UCSD-AML1 (cell line): ENCODE results near the gene TKTL2.

Source experiments
- DNase-seq: peaks from one replicate; lab custom pipeline; 2025; ENCODE audit not compliant: unreplicated experiment; lab: John Stamatoyannopoulos, UW

The TKTL2 gene, protein sequence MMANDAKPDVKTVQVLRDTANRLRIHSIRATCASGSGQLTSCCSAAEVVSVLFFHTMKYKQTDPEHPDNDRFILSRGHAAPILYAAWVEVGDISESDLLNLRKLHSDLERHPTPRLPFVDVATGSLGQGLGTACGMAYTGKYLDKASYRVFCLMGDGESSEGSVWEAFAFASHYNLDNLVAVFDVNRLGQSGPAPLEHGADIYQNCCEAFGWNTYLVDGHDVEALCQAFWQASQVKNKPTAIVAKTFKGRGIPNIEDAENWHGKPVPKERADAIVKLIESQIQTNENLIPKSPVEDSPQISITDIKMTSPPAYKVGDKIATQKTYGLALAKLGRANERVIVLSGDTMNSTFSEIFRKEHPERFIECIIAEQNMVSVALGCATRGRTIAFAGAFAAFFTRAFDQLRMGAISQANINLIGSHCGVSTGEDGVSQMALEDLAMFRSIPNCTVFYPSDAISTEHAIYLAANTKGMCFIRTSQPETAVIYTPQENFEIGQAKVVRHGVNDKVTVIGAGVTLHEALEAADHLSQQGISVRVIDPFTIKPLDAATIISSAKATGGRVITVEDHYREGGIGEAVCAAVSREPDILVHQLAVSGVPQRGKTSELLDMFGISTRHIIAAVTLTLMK

DNA sequence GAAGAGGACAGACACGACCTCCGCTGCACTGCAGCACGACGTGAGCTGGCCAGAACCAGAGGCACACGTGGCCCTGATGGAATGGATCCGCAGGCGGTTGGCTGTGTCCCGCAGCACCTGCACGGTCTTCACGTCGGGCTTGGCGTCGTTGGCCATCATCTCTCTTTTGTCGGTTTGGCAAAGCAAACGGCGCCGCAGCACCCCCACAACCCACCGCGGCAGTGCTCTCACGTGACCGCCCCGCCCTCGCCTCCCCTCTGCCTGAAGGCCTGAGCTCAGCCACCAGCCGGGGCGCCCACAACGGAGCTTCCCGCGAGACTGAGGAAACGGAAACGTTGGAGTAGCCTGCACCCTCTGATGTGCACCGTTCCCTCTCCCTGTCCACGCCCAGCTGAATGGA, at the start of gene TKTL2:
Gene TKTL2 (minus strand): TSS at position 179 of the 400 bp plus-strand sequence. CDS start 20 bp downstream, at position 159.
- DNase-seq, result no peak

DNA sequence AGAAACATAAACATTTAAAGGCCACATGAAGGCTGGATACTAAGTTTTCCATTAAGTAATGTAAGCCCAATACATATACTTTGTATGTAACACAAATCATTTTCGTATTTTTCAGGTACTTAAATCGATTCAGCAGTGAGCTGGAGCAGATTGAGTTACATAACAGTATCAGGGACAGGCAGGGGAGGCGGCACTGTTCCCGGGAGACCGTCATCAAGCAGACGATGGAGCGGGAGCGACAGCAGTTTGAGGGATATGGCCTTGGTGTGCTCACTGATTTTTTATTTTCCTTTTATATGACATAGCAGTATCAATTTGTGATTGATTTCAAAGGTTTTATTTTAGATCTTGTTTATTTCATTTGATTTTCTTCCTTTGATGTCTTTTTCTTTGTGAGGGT, 41.6 kb upstream of the TKTL2 start:
- DNase-seq, result no peak

DNA sequence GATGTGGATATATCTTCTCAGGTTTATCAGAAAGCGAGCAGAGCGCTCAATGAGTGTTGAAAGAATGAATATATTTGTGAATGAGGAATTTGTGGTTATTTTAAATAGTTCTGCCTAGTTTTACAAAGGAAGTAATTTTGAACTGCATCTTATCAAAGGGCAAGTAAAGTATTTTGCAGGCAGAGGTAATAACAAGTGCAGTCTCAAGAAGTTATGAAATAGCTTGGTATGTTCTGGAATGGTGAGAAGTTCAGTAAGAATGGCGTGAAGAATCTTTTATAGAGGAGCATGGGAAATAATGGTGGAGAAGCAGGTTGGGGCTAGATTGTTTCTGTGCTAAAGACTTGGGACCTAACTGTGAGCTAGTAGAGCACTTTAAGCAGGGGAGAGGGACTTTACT, 31.8 kb upstream of the TKTL2 start:
- DNase-seq, result no peak

DNA sequence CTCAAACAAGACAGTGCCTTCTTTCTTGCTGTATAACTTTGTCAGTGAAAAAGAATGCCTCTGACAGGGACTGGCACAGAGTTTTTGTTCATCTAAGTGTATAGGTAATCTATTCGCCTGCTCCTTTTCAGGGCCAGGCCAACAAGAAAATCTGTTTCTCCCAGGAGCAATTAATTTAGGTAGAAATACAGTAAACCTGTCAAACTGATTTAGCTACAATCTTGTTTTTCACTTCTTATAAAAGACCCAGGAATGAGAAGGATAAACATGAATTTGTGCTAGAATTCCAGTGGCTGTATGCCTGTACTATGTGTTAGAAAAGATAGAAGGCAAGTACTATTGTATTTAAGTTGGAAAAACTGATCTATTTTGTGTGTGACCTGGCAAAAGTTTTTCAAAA, 27.0 kb upstream of the TKTL2 start:
- no peak for DNase-seq

- DNase-seq, result no peak
These were observed 22.3 kb upstream of the TKTL2 start for GRCh38 chr4:163495900-163496299.

GRCh38 chr4:163494360-163495241, 21.0 kb upstream of the TKTL2 start, which contains the start of gene TMA16:
Gene TMA16, plus strand, starts transcription at chr4:163494690. Its CDS starts 112 bp downstream, at chr4:163494802.
- DNase-seq, result peak; percentile 93

- peak; percentile 27 for DNase-seq
These were observed 20.2 kb upstream of the TKTL2 start for GRCh38 chr4:163493643-163494359.

GRCh38 chr4:163492951-163493504, 19.5 kb upstream of the TKTL2 start:
- DNase-seq, result no peak

GRCh38 chr4:163489929-163490328, 16.4 kb upstream of the TKTL2 start:
- DNase-seq, result no peak

DNA sequence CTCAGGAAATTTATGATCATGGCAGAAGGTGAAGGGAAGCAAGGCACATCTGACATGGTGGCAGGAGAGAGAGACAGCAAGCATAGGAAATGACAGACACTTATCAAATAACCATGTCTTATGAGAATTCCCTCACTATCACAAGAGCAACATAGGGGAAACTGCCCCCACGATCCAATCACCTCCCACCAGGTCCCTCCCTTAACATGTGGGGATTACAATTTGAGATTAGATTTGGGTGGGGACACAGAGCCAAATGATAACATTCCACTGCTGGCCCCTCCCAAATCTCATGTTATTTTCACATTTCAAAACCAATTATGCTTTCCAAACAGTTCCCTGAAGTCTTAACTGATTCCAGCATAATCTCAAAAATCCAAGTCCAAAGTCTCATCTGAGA, 12.8 kb upstream of the TKTL2 start:
- no peak for DNase-seq

GRCh38 chr4:163485589-163485988, 12.0 kb upstream of the TKTL2 start:
- DNase-seq, result peak; percentile 7

DNA sequence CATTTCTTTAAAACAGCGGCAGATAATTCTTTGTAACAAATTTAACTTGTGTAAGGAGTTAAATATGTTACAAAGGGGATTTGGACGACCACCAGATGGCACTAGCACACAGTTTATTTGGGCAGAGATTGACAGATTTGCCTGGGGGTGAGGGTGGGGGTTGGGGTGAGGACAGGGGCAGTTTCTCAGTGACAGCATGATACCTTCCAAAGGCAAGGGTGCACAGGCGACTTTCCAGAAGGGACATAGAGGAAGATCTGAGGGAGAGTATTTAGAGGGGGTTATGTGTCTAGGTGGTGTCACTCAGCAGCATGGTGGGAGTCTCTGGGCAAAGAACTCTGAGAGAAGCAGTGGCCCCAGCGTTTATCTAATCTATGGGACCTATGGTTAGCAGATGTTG, 11.4 kb upstream of the TKTL2 start:
- DNase-seq, result peak; percentile 30

GRCh38 chr4:163482190-163482589, 8.6 kb upstream of the TKTL2 start:
- DNase-seq, result no peak

DNA sequence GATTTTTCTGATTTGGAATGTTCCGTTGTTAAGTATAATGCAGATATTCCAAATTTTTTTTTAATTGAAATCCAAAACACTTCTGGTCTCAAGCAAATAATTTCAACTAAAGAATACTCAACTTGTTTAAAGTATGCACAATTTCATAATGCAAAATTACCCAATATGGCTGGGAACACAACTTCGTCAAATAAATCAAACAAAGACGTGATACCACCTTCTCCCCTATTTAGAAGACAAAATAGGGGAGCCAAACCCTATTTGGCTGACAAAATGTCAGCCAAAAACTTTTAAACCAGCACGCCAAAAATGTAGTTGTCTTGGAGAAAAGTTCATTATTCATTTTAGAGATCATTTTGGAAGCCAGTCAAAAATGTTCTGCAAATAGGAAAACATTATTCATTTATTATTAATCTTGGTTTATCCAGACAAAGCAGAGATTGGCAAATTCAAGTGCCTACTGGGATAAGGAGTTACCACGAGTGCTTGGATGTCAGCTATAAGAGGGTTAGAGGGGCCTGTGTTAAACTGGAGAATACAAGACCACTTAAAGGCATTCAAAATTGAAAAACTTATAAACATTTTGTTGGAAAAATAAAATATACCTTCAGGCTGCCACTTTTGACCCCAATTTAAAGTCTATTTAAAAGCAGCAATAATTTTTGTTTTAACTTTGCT, 3.3 kb upstream of the TKTL2 start:
- no peak for DNase-seq

DNA sequence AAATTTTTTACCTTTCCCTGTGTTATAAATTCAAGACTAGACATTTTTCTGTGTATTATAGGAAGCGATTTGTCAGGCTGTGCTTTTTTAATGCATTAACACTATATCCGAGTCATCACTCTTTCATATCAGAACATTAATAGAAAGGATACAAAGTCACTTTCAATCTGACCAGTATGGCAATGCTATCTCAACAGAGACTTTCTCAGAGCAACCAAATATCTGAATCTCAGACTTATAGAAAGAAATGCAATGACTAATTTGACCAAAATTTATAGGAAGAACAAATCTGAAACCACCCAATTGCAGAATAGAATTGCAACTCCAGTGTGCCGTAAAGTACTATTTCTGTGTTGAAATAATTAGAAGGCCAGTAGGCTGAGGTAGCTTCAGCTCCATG, 473 bp upstream of the TKTL2 start:
- no peak for DNase-seq

DNA sequence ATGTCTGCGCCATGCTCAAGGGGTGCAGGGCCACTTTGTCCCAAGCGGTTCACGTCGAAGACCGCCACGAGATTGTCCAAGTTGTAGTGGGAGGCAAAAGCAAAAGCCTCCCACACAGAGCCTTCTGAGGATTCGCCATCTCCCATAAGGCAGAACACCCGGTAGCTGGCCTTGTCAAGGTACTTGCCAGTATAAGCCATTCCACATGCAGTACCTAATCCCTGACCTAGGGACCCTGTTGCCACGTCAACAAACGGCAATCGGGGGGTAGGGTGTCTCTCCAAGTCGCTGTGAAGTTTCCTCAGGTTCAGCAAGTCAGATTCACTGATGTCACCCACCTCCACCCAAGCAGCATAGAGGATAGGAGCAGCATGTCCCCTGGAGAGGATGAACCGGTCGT, 424 bp downstream of the TKTL2 start:
- DNase-seq, result no peak

DNA sequence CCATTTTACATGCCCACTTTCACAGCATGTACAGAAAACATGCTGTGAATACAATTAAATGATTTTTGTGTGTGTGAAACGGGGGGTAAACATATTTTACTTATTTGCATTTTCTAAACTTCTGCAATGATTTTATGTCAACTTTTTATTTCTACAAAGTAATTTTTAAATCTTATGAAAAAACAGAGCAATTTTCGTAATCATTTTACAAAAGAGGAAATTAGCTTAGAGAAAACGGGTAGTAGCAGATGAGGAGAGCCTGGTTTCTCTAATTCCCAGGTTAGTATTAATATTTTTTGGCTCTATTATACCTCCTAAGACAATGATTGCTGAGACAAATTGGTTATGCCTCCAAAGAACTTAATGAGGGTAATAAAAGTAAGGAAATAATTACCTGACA, 3.2 kb downstream of the TKTL2 start:
- DNase-seq, result no peak

DNA sequence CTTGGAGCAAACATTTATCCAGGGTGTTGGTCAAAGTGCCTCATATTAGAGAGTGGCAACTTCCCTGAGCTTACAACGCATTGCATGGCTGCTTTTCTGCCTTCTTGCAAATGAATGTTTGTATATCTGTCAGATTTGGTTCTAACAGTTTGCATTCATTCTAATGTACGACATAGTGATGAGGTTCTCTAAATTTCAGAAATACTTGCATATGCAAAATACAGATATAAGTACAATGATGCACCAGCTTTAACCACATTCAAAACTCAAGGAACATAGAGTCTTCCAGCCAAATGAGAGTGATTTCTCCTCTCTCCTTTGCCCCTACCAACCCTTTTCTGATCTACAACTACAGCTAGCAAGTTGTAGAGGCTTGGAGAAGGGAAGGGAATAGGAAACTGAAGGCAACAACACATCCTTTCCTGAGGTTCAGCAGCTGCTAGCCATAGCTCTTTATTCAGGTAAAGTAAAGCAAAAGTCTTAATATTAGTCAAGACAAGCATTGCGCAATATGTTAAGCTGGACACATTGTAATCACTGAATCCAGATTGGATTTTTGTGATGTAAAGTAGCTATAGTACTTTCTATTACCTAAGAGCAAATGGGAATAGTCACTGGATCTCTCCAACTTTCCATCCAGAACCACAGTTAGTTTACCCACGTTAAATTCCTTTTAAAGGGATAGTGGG, 6.3 kb downstream of the TKTL2 start:
- no peak for DNase-seq

GRCh38 chr4:163462556-163462955, 11.0 kb downstream of the TKTL2 start:
- no peak for DNase-seq
